Panc1 (cell line): ENCODE measurements around the gene TTC39B. TPM values are rescaled to one million over a fixed set of nuclear protein-coding genes. Genes with fewer than 3 reads are reported as not detected.

ENCODE experiments used
- ATAC-seq: fragments of 200-7000 bp; cut with Tn5 transposase; 2 replicates; pipeline ENCODE4 v1.9.1; 2020; ENCODE audit warnings: mild to moderate bottlenecking, moderate library complexity
- BruUV-seq: library from RNA; stranded (reverse); fragments of 400-500 nt; replicated peaks from 2 replicates; lab custom pipeline; 2021; lab: Mats Ljungman, UMichigan
- CTCF ChIA-PET: fragments of 300-600 bp; sonication (Branson Sonifier 250); formaldehyde crosslinking; loops from one replicate; lab custom pipeline; 2022; ENCODE audit warnings: antibody characterized with exemption; lab: Charles Lee
- POLR2A ChIA-PET: fragments of 300-600 bp; sonication (Branson Sonifier 250); formaldehyde crosslinking; loops from one replicate; lab custom pipeline; 2022; ENCODE audit warnings: antibody characterized with exemption; lab: Charles Lee
- DNase-seq: peaks from one replicate; pipeline ENCODE4 v3.0.0-alpha.2; 2010; ENCODE audit warnings: low read depth, low spot score
- H3K27ac ChIP-seq: 2 replicates; pipeline ENCODE4 v1.5.1; 2011; ENCODE audit warnings: mild to moderate bottlenecking, low read length, inconsistent platforms
- H3K27me3 ChIP-seq: fragments of 200-500 bp; sonication (Bioruptor generic); 2 replicates; pipeline ENCODE4 v1.6.0; 2014; ENCODE audit warnings: low read length, inconsistent platforms; ENCODE audit not compliant: control insufficient read depth, insufficient read depth
- H3K36me3 ChIP-seq: fragments of 200-500 bp; sonication (Bioruptor generic); 2 replicates; pipeline ENCODE4 v1.5.1; 2014; ENCODE audit warnings: inconsistent platforms, mild to moderate bottlenecking, low read length, moderate library complexity; ENCODE audit not compliant: control insufficient read depth, insufficient read depth
- H3K4me1 ChIP-seq: 2 replicates; pipeline ENCODE4 v1.5.1; 2011; ENCODE audit warnings: inconsistent platforms, mild to moderate bottlenecking, low read length, moderate library complexity; ENCODE audit not compliant: control insufficient read depth, insufficient read depth
- H3K4me3 ChIP-seq, 2 experiments: 2 replicates each; pipeline ENCODE4 v1.5.1; 2011 to 2012; ENCODE audit warnings: low read depth in 2 of 2, low read length in 2 of 2, mild to moderate bottlenecking in 2 of 2, inconsistent platforms in 1 of 2, moderate library complexity in 1 of 2
- H3K9me3 ChIP-seq: fragments of 200-500 bp; sonication (Bioruptor generic); 2 replicates; pipeline ENCODE4 v1.5.1; 2014; ENCODE audit warnings: low read depth, mild to moderate bottlenecking, inconsistent platforms, low read length, moderate library complexity; ENCODE audit not compliant: control insufficient read depth, insufficient read depth
- POLR2AphosphoS5 ChIP-seq: IDR thresholded peaks from 2 replicates; pipeline ENCODE4 v1.6.1; 2012; ENCODE audit warnings: mild to moderate bottlenecking, low read depth, low read length, moderate library complexity
- SIN3A ChIP-seq: IDR thresholded peaks from 2 replicates; pipeline ENCODE4 v1.6.1; 2012; ENCODE audit warnings: low read depth, mild to moderate bottlenecking, low read length, moderate library complexity, borderline replicate concordance; ENCODE audit not compliant: insufficient read depth
- TCF7L2 ChIP-seq: IDR thresholded peaks from 2 replicates; pipeline ENCODE4 v1.6.1; 2011; ENCODE audit warnings: mild to moderate bottlenecking, low read depth, low read length, inconsistent platforms
- in situ Hi-C: cut with HindIII; loops from 2 replicates; pipeline ENCODE4 v1.10.0; 2016; ENCODE audit warnings: low sequenced_read_pairs, low pct_unique_long_range_greater_than_20kb
- intact Hi-C: fragments of 100-400 bp; cut with micrococcal nuclease; formaldehyde crosslinking; loops from one replicate; pipeline ENCODE4 v1.10.0; 2022; ENCODE audit not compliant: unreplicated experiment
- total RNA-seq: library from RNA; stranded (reverse); gene quantifications from one replicate; pipeline ENCODE4 v1.2.1, GENCODE V29; 2021; ENCODE audit not compliant: unreplicated experiment
- TF ChIP-seq, protein P1 (sequence below): fragments of 450-650 bp; IDR thresholded peaks from 2 replicates; pipeline ENCODE4 v1.5.1; 2017; ENCODE audit warnings: mild to moderate bottlenecking
- TF ChIP-seq, protein P2 (sequence below), 2 experiments: IDR thresholded peaks; 2 replicates each; pipeline ENCODE4 v1.6.1; 2011 to 2012; ENCODE audit warnings: low read depth in 2 of 2, control low read depth in 1 of 2, low read length in 1 of 2, mild to moderate bottlenecking in 1 of 2, moderate library complexity in 1 of 2; ENCODE audit not compliant: insufficient read depth in 1 of 2

TTC39B gene
- total RNA-seq, 1 experiment from 2014 or later = 1.6 TPM

DNA sequence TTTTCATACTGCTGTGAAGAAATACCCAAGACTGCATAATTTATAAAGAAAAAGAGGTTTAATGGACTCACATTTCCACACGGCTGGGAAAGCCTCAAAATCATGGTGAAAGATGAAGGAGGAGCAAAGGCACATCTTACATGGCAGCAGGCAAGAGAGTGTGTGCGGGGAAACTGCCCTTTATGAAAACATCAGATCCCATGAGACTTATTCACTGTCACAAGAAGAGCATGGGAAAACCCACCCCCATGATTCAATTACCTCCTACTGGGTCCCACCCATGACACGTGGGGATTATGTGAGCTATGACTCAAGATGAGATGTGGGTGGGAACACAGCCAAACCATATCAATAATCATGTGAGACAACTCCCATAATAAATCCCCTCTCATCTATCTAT lies 8.7 kb downstream of the TTC39B start:
- Histone ChIP-seq H3K27me3 (no peaks in the 10 kb centered on the region), H3K36me3 (no peaks in the 10 kb centered on the region), H3K4me3 (no peak overlapping the region), H3K27ac (no peak overlapping the region), H3K4me1 (no peaks in the 10 kb centered on the region), H3K9me3 (no peaks in the 10 kb centered on the region)
- no TSS peak for BruUV-seq
- DNase-seq (no peak), ATAC-seq (no peak)
- intact Hi-C loops (no loop called here), in situ Hi-C loops (no loop called here)
- ChIA-PET CTCF (no interaction called here), POLR2A (no interaction called here)
- TF ChIP-seq, protein P1, sequence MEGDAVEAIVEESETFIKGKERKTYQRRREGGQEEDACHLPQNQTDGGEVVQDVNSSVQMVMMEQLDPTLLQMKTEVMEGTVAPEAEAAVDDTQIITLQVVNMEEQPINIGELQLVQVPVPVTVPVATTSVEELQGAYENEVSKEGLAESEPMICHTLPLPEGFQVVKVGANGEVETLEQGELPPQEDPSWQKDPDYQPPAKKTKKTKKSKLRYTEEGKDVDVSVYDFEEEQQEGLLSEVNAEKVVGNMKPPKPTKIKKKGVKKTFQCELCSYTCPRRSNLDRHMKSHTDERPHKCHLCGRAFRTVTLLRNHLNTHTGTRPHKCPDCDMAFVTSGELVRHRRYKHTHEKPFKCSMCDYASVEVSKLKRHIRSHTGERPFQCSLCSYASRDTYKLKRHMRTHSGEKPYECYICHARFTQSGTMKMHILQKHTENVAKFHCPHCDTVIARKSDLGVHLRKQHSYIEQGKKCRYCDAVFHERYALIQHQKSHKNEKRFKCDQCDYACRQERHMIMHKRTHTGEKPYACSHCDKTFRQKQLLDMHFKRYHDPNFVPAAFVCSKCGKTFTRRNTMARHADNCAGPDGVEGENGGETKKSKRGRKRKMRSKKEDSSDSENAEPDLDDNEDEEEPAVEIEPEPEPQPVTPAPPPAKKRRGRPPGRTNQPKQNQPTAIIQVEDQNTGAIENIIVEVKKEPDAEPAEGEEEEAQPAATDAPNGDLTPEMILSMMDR = no peak
- no peak for TF ChIP-seq SIN3A
- no peak for TF ChIP-seq POLR2AphosphoS5
- TF ChIP-seq, protein P2, sequence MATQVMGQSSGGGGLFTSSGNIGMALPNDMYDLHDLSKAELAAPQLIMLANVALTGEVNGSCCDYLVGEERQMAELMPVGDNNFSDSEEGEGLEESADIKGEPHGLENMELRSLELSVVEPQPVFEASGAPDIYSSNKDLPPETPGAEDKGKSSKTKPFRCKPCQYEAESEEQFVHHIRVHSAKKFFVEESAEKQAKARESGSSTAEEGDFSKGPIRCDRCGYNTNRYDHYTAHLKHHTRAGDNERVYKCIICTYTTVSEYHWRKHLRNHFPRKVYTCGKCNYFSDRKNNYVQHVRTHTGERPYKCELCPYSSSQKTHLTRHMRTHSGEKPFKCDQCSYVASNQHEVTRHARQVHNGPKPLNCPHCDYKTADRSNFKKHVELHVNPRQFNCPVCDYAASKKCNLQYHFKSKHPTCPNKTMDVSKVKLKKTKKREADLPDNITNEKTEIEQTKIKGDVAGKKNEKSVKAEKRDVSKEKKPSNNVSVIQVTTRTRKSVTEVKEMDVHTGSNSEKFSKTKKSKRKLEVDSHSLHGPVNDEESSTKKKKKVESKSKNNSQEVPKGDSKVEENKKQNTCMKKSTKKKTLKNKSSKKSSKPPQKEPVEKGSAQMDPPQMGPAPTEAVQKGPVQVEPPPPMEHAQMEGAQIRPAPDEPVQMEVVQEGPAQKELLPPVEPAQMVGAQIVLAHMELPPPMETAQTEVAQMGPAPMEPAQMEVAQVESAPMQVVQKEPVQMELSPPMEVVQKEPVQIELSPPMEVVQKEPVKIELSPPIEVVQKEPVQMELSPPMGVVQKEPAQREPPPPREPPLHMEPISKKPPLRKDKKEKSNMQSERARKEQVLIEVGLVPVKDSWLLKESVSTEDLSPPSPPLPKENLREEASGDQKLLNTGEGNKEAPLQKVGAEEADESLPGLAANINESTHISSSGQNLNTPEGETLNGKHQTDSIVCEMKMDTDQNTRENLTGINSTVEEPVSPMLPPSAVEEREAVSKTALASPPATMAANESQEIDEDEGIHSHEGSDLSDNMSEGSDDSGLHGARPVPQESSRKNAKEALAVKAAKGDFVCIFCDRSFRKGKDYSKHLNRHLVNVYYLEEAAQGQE (IDR thresholded peaks at IDR 0.05; ENCODE audit: insufficient read depth in 1 of 2, low read depth in 2 of 2, low read length in 1 of 2) = no peak
- no peak for TF ChIP-seq TCF7L2

DNA sequence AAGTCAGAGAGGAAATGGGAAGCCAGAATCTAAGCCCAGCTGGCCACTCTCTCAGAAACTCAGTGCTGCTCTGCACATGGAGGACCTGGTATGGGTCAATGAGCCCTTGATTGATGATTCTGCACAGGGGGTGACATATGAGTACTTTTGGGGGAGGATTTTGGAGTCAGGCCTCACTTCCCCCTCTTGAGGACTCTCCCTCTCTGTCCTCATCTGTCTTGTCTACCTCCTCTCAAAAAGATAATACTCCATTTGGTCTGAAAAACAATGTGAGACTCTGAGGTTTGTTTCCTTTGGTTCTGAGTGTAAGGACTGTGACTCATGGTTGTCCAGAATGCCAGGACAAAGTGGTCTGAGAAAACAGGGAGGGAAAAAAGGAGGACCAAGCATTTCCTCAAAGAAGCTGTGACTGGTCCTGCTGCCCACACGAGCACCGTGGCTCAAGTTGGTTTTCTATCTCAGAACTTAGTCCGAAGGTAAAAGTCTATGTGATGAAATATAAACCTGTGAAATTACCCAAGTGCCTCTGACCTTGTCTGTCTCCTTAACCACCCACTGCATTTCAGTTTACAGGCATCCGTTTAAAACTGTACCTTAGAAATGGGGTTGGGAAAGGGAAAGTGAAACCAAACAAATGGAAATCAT lies 11.1 kb downstream of the TTC39B start:
- in situ Hi-C loops = no loop called here
- DNase-seq = no peak
- Histone ChIP-seq H3K4me3 (peak overlapping the region; percentile 37 to 49), H3K27ac (peak overlapping the region; percentile 70), H3K36me3 (no peaks in the 10 kb centered on the region), H3K27me3 (no peaks in the 10 kb centered on the region), H3K9me3 (no peaks in the 10 kb centered on the region), H3K4me1 (no peaks in the 10 kb centered on the region)
- ATAC-seq = no peak
- CTCF ChIA-PET = interaction anchor here (0.6 kb wide), 1 partner anchor 79 kb away, joined by 3 read pairs; no protein-coding TSS in a partner anchor
- TF ChIP-seq POLR2AphosphoS5 (no peak), TCF7L2 (no peak), SIN3A (no peak)
- TF ChIP-seq, protein P1 = no peak
- TF ChIP-seq, protein P2 (IDR thresholded peaks at IDR 0.05; ENCODE audit: insufficient read depth in 1 of 2, low read depth in 2 of 2, low read length in 1 of 2) = no peak
- POLR2A ChIA-PET = no interaction called here
- BruUV-seq = no TSS peak
- intact Hi-C loops = no loop called here
